Panc1 (cell line): ENCODE data around the gene OR5B21. TPM values are rescaled to one million over a fixed set of nuclear protein-coding genes. Genes with fewer than 3 reads are reported as not detected.

ENCODE experiments used
- ATAC-seq: fragments of 200-7000 bp; cut with Tn5 transposase; 2 replicates; pipeline ENCODE4 v1.9.1; 2020; ENCODE audit warnings: mild to moderate bottlenecking, moderate library complexity
- BruUV-seq: library from RNA; stranded (reverse); fragments of 400-500 nt; replicated peaks from 2 replicates; lab custom pipeline; 2021; lab: Mats Ljungman, UMichigan
- CTCF ChIA-PET: fragments of 300-600 bp; sonication (Branson Sonifier 250); formaldehyde crosslinking; loops from one replicate; lab custom pipeline; 2022; ENCODE audit warnings: antibody characterized with exemption; lab: Charles Lee
- POLR2A ChIA-PET: fragments of 300-600 bp; sonication (Branson Sonifier 250); formaldehyde crosslinking; loops from one replicate; lab custom pipeline; 2022; ENCODE audit warnings: antibody characterized with exemption; lab: Charles Lee
- DNase-seq: peaks from one replicate; pipeline ENCODE4 v3.0.0-alpha.2; 2010; ENCODE audit warnings: low read depth, low spot score
- H3K27ac ChIP-seq: 2 replicates; pipeline ENCODE4 v1.5.1; 2011; ENCODE audit warnings: mild to moderate bottlenecking, low read length, inconsistent platforms
- H3K27me3 ChIP-seq: fragments of 200-500 bp; sonication (Bioruptor generic); 2 replicates; pipeline ENCODE4 v1.6.0; 2014; ENCODE audit warnings: low read length, inconsistent platforms; ENCODE audit not compliant: control insufficient read depth, insufficient read depth
- H3K36me3 ChIP-seq: fragments of 200-500 bp; sonication (Bioruptor generic); 2 replicates; pipeline ENCODE4 v1.5.1; 2014; ENCODE audit warnings: inconsistent platforms, mild to moderate bottlenecking, low read length, moderate library complexity; ENCODE audit not compliant: control insufficient read depth, insufficient read depth
- H3K4me1 ChIP-seq: 2 replicates; pipeline ENCODE4 v1.5.1; 2011; ENCODE audit warnings: inconsistent platforms, mild to moderate bottlenecking, low read length, moderate library complexity; ENCODE audit not compliant: control insufficient read depth, insufficient read depth
- H3K4me3 ChIP-seq, 2 experiments: 2 replicates each; pipeline ENCODE4 v1.5.1; 2011 to 2012; ENCODE audit warnings: low read depth in 2 of 2, low read length in 2 of 2, mild to moderate bottlenecking in 2 of 2, inconsistent platforms in 1 of 2, moderate library complexity in 1 of 2
- H3K9me3 ChIP-seq: fragments of 200-500 bp; sonication (Bioruptor generic); 2 replicates; pipeline ENCODE4 v1.5.1; 2014; ENCODE audit warnings: low read depth, mild to moderate bottlenecking, inconsistent platforms, low read length, moderate library complexity; ENCODE audit not compliant: control insufficient read depth, insufficient read depth
- POLR2AphosphoS5 ChIP-seq: IDR thresholded peaks from 2 replicates; pipeline ENCODE4 v1.6.1; 2012; ENCODE audit warnings: mild to moderate bottlenecking, low read depth, low read length, moderate library complexity
- SIN3A ChIP-seq: IDR thresholded peaks from 2 replicates; pipeline ENCODE4 v1.6.1; 2012; ENCODE audit warnings: low read depth, mild to moderate bottlenecking, low read length, moderate library complexity, borderline replicate concordance; ENCODE audit not compliant: insufficient read depth
- TCF7L2 ChIP-seq: IDR thresholded peaks from 2 replicates; pipeline ENCODE4 v1.6.1; 2011; ENCODE audit warnings: mild to moderate bottlenecking, low read depth, low read length, inconsistent platforms
- in situ Hi-C: cut with HindIII; loops from 2 replicates; pipeline ENCODE4 v1.10.0; 2016; ENCODE audit warnings: low sequenced_read_pairs, low pct_unique_long_range_greater_than_20kb
- intact Hi-C: fragments of 100-400 bp; cut with micrococcal nuclease; formaldehyde crosslinking; loops from one replicate; pipeline ENCODE4 v1.10.0; 2022; ENCODE audit not compliant: unreplicated experiment
- total RNA-seq: library from RNA; stranded (reverse); gene quantifications from one replicate; pipeline ENCODE4 v1.2.1, GENCODE V29; 2021; ENCODE audit not compliant: unreplicated experiment
- TF ChIP-seq, protein P1 (sequence below): fragments of 450-650 bp; IDR thresholded peaks from 2 replicates; pipeline ENCODE4 v1.5.1; 2017; ENCODE audit warnings: mild to moderate bottlenecking
- TF ChIP-seq, protein P2 (sequence below), 2 experiments: IDR thresholded peaks; 2 replicates each; pipeline ENCODE4 v1.6.1; 2011 to 2012; ENCODE audit warnings: low read depth in 2 of 2, control low read depth in 1 of 2, low read length in 1 of 2, mild to moderate bottlenecking in 1 of 2, moderate library complexity in 1 of 2; ENCODE audit not compliant: insufficient read depth in 1 of 2

The OR5B21 gene
- total RNA-seq, 1 experiment from 2014 or later: not detected

DNA sequence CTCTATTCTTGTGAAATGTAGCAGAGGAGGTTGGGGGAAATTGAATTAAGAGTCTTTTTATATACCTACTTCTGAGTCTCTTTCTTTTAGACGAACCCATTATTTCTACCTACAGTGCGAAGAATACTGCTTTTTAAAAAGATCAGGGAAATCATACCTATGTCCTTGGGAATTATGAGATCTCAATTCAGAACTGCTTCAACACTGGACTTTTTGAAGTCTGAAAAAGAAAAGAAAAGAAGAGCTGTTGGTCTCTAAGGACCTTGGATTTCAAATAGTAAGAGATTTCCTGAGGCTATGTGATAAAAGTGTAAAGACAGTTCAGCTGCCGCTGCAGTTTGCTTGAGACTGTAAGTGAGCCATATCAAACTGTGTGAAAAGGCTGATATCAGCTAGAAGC lies 3.7 kb upstream of the OR5B21 start:
- no TSS peak for BruUV-seq
- H3K27ac ChIP-seq: no peak overlapping the region
- DNase-seq: no peak
- H3K4me3 ChIP-seq: no peak overlapping the region
- no peaks in the 10 kb centered on the region for H3K9me3 ChIP-seq
- no peaks in the 10 kb centered on the region for H3K4me1 ChIP-seq
- intact Hi-C loops (loop anchor here (5.0 kb wide), 3 partner anchors 444 to 1054 kb away; no protein-coding TSS in a partner anchor), in situ Hi-C loops (no loop called here)
- ATAC-seq: no peak
- TF ChIP-seq, protein P1, sequence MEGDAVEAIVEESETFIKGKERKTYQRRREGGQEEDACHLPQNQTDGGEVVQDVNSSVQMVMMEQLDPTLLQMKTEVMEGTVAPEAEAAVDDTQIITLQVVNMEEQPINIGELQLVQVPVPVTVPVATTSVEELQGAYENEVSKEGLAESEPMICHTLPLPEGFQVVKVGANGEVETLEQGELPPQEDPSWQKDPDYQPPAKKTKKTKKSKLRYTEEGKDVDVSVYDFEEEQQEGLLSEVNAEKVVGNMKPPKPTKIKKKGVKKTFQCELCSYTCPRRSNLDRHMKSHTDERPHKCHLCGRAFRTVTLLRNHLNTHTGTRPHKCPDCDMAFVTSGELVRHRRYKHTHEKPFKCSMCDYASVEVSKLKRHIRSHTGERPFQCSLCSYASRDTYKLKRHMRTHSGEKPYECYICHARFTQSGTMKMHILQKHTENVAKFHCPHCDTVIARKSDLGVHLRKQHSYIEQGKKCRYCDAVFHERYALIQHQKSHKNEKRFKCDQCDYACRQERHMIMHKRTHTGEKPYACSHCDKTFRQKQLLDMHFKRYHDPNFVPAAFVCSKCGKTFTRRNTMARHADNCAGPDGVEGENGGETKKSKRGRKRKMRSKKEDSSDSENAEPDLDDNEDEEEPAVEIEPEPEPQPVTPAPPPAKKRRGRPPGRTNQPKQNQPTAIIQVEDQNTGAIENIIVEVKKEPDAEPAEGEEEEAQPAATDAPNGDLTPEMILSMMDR: no peak
- no peak for TF ChIP-seq POLR2AphosphoS5
- TF ChIP-seq, protein P2, sequence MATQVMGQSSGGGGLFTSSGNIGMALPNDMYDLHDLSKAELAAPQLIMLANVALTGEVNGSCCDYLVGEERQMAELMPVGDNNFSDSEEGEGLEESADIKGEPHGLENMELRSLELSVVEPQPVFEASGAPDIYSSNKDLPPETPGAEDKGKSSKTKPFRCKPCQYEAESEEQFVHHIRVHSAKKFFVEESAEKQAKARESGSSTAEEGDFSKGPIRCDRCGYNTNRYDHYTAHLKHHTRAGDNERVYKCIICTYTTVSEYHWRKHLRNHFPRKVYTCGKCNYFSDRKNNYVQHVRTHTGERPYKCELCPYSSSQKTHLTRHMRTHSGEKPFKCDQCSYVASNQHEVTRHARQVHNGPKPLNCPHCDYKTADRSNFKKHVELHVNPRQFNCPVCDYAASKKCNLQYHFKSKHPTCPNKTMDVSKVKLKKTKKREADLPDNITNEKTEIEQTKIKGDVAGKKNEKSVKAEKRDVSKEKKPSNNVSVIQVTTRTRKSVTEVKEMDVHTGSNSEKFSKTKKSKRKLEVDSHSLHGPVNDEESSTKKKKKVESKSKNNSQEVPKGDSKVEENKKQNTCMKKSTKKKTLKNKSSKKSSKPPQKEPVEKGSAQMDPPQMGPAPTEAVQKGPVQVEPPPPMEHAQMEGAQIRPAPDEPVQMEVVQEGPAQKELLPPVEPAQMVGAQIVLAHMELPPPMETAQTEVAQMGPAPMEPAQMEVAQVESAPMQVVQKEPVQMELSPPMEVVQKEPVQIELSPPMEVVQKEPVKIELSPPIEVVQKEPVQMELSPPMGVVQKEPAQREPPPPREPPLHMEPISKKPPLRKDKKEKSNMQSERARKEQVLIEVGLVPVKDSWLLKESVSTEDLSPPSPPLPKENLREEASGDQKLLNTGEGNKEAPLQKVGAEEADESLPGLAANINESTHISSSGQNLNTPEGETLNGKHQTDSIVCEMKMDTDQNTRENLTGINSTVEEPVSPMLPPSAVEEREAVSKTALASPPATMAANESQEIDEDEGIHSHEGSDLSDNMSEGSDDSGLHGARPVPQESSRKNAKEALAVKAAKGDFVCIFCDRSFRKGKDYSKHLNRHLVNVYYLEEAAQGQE (IDR thresholded peaks at IDR 0.05; ENCODE audit: insufficient read depth in 1 of 2, low read depth in 2 of 2, low read length in 1 of 2): no peak
- H3K36me3 ChIP-seq: no peaks in the 10 kb centered on the region
- ChIA-PET CTCF (no interaction called here), POLR2A (no interaction called here)
- H3K27me3 ChIP-seq: no peaks in the 10 kb centered on the region; the same call in 1 of the 2 replicates

DNA sequence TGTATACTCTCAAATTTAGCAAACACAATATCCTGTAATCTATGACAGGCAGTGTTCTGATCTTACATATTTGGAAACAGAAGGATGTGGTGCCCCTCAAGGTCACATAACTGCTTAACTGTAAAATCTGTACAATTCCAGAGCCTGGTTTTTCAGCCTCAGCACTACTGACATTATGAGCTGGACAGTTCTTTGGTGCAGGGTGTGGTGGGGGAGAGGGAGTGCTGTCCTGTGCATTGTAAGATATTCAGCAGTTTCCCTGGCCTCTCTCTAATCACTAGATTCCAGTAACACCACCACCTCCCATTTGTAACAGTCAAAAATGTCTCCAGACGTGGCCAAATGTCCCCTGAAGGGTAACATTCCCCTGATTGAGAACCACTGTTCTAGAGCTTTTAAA lies 1.8 kb upstream of the OR5B21 start:
- ATAC-seq: no peak
- no peaks in the 10 kb centered on the region for H3K27me3 ChIP-seq
- TF ChIP-seq, protein P2 (IDR thresholded peaks at IDR 0.05; ENCODE audit: insufficient read depth in 1 of 2, low read depth in 2 of 2, low read length in 1 of 2): no peak
- TF ChIP-seq SIN3A (no peak), TCF7L2 (no peak), POLR2AphosphoS5 (no peak)
- TF ChIP-seq, protein P1: no peak
- H3K4me1 ChIP-seq: no peaks in the 10 kb centered on the region
- in situ Hi-C loops (no loop called here), intact Hi-C loops (loop anchor here (5.0 kb wide), 3 partner anchors 442 to 1052 kb away; no protein-coding TSS in a partner anchor)
- CTCF ChIA-PET: no interaction called here
- DNase-seq: no peak
- H3K9me3 ChIP-seq: no peaks in the 10 kb centered on the region
- BruUV-seq: no TSS peak
- no peak overlapping the region for H3K4me3 ChIP-seq
- H3K27ac ChIP-seq: no peak overlapping the region
- no peaks in the 10 kb centered on the region for H3K36me3 ChIP-seq
- POLR2A ChIA-PET: no interaction called here
